Thyroid gland (tissue), 4 donors: ENCODE measurements around the gene HECTD4. TPM values are rescaled to one million over a fixed set of nuclear protein-coding genes. Genes with fewer than 3 reads are reported as not detected.
"Not testable (repeated sequence)": the region's sequence is repeated elsewhere in the genome, so short reads cannot be mapped to it uniquely, and the experiment has no call there.

ENCODE experiments used
- DNase-seq, 2 donors: peaks; one replicate each; pipeline ENCODE4 v3.0.0-alpha.2; 2019
- H3K27ac ChIP-seq, 3 donors: fragments of 200-600 bp; sonication (generic); 1 replicate in 2 of 3; 2 replicates in 1 of 3; pipeline ENCODE4 v1.5.1; 2016 to 2019; ENCODE audit warnings: mild to moderate bottlenecking in 1 of 3, moderate library complexity in 1 of 3
- H3K27me3 ChIP-seq: fragments of 200-600 bp; sonication (generic); one replicate; pipeline ENCODE4 v1.5.1; 2019
- H3K36me3 ChIP-seq, 2 donors: fragments of 200-600 bp; sonication (generic); one replicate each; pipeline ENCODE4 v1.5.1; 2016 to 2019
- H3K4me1 ChIP-seq, 2 donors: fragments of 200-600 bp; sonication (generic); one replicate each; pipeline ENCODE4 v1.5.1; 2017 to 2019
- H3K4me3 ChIP-seq, 3 donors: fragments of 200-600 bp; sonication (generic); replicated peaks in 1 of 3; 1 replicate in 2 of 3; 2 replicates in 1 of 3; pipeline ENCODE4 v1.5.1; 2016; ENCODE audit warnings: mild to moderate bottlenecking in 1 of 3
- H3K9me3 ChIP-seq: fragments of 200-600 bp; sonication (generic); one replicate; pipeline ENCODE4 v1.5.1; 2017
- CTCF ChIP-seq, 6 experiments: fragments of 200-600 bp in 3 of 6; fragments of 450-650 bp in 3 of 6; sonication (generic) in 3 of 6; IDR thresholded peaks; one replicate each; pipeline ENCODE4 v1.5.1; 2016 to 2019; ENCODE audit warnings: antibody characterized with exemption in 6 of 6, mild to moderate bottlenecking in 2 of 6, inconsistent platforms in 1 of 6, moderate library complexity in 1 of 6
- POLR2A ChIP-seq, 2 donors: fragments of 450-650 bp; IDR thresholded peaks; one replicate each; pipeline ENCODE4 v1.6.1; 2017; ENCODE audit warnings: antibody characterized with exemption in 2 of 2, mild to moderate bottlenecking in 2 of 2, moderate library complexity in 1 of 2
- WGBS, 2 donors: methylation state at CpG; one replicate each; pipeline ENCODE4 v1.1.5; 2017; 5-methylcytosine and 5-hydroxymethylcytosine counted together
- intact Hi-C: fragments of 100-400 bp; cut with DNase I; formaldehyde crosslinking; loops from one replicate; pipeline ENCODE4 v1.15.1; 2023
- total RNA-seq, 4 donors: library from RNA; depleted of rRNA; stranded (reverse); fragments of >200 nt; gene quantifications; one replicate each; pipeline ENCODE4 v1.2.3, GENCODE V29; 2016

The HECTD4 gene
- total RNA-seq, 4 donors from 2014 or later = 68.5 to 115 (median 79.6) TPM

- Histone ChIP-seq H3K36me3 (no peaks in the 10 kb centered on the region), H3K4me3 (no peak overlapping the region), H3K27me3 (no peaks in the 10 kb centered on the region), H3K4me1 (peaks cover 22 to 35% of the 10 kb centered on the region in 2 donors), H3K27ac (no peak overlapping the region), H3K9me3 (no peaks in the 10 kb centered on the region)
- intact Hi-C loops = no loop called here
- DNase-seq = no peak
- no peak for TF ChIP-seq CTCF (IDR thresholded peaks at IDR 0.05)
- no peak for TF ChIP-seq POLR2A (IDR thresholded peaks at IDR 0.05)
- WGBS, 2 donors = 94% methylated on average over 1 of the region's 1 CpG
Measured at GRCh38 chr12:112352921-112353320, 29.3 kb downstream of the HECTD4 start.

- no peak for DNase-seq
- H3K27me3 ChIP-seq = no peaks in the 10 kb centered on the region
- H3K4me1 ChIP-seq = peaks cover 28 to 52% of the 10 kb centered on the region in 2 donors
- H3K27ac ChIP-seq = peak overlapping the region; percentile 11 to 56 (median 42)
- no peaks in the 10 kb centered on the region for H3K36me3 ChIP-seq
- intact Hi-C loops = no loop called here
- TF ChIP-seq POLR2A (IDR thresholded peaks at IDR 0.05) (no peak), CTCF (IDR thresholded peaks at IDR 0.05) (no peak)
- 75 to 94% methylated on average over 3 of the region's 3 CpGs for WGBS, 2 donors
- no peaks in the 10 kb centered on the region for H3K9me3 ChIP-seq
- no peak overlapping the region for H3K4me3 ChIP-seq
Measured at GRCh38 chr12:112350593-112351592, 31.3 kb downstream of the HECTD4 start.

GRCh38 chr12:112349431-112349830 is 32.8 kb downstream of the HECTD4 start:
- intact Hi-C loops = no loop called here
- Histone ChIP-seq H3K9me3 (no peaks in the 10 kb centered on the region), H3K4me3 (no peak overlapping the region), H3K27me3 (no peaks in the 10 kb centered on the region), H3K4me1 (peaks cover 28 to 52% of the 10 kb centered on the region in 2 donors), H3K36me3 (no peaks in the 10 kb centered on the region), H3K27ac (peak overlapping the region in 2 of 3 donors; percentile 42 to 56)
- DNase-seq = no peak
- no peak for TF ChIP-seq POLR2A (IDR thresholded peaks at IDR 0.05)
- no peak for TF ChIP-seq CTCF (IDR thresholded peaks at IDR 0.05)
- WGBS, 2 donors = 70 to 74% methylated on average over 2 of the region's 2 CpGs

- 94 to 96% methylated on average over 6 of the region's 6 CpGs for WGBS, 2 donors
- intact Hi-C loops = not testable (repeated sequence)
- peaks cover 28 to 52% of the 10 kb centered on the region in 2 donors for H3K4me1 ChIP-seq
Measured at GRCh38 chr12:112348926-112349325, 33.3 kb downstream of the HECTD4 start.

GRCh38 chr12:112347581-112347982 is 34.6 kb downstream of the HECTD4 start:
- H3K9me3 ChIP-seq = no peaks in the 10 kb centered on the region
- no peak overlapping the region for H3K27ac ChIP-seq
- no peaks in the 10 kb centered on the region for H3K36me3 ChIP-seq
- no peaks in the 10 kb centered on the region for H3K27me3 ChIP-seq
- TF ChIP-seq POLR2A (IDR thresholded peaks at IDR 0.05) = no peak
- TF ChIP-seq CTCF (IDR thresholded peaks at IDR 0.05) = no peak
- peaks cover 28 to 45% of the 10 kb centered on the region in 2 donors for H3K4me1 ChIP-seq
- intact Hi-C loops = no loop called here
- DNase-seq = no peak
- 84 to 85% methylated on average over 2 of the region's 2 CpGs for WGBS, 2 donors
- H3K4me3 ChIP-seq = no peak overlapping the region

More at GRCh38 chr12:112348926-112349325, 33.3 kb downstream of the HECTD4 start:
- not testable (repeated sequence) for H3K9me3 ChIP-seq, H3K27me3 ChIP-seq, H3K4me3 ChIP-seq, H3K36me3 ChIP-seq, H3K27ac ChIP-seq, DNase-seq
